ENCODE results near the gene ROBO2.

Gene ROBO2

GRCh38 chr3:77191640-77192039 is 151.7 kb downstream of the ROBO2 start:
- no peak for FAIRE-seq

- no peak for FAIRE-seq
Measured at GRCh38 chr3:77195766-77196545, 156.1 kb downstream of the ROBO2 start.

GRCh38 chr3:77197408-77197807 is 157.5 kb downstream of the ROBO2 start:
- FAIRE-seq, result no peak

GRCh38 chr3:77203851-77204250 is 164.0 kb downstream of the ROBO2 start:
- FAIRE-seq, result no peak

GRCh38 chr3:77204788-77205187 is 164.9 kb downstream of the ROBO2 start:
- FAIRE-seq, result no peak

- FAIRE-seq, result no peak
Measured at GRCh38 chr3:77207753-77208152, 167.9 kb downstream of the ROBO2 start.

- no peak for FAIRE-seq
Measured at GRCh38 chr3:77222701-77223100, 182.8 kb downstream of the ROBO2 start.

- FAIRE-seq, result no peak
Measured at GRCh38 chr3:77227567-77227966, 187.7 kb downstream of the ROBO2 start.

- no peak for FAIRE-seq
Measured at GRCh38 chr3:77232557-77232956, 192.7 kb downstream of the ROBO2 start.

GRCh38 chr3:77234004-77234403 is 194.1 kb downstream of the ROBO2 start:
- no peak for FAIRE-seq

- no peak for FAIRE-seq
Measured at GRCh38 chr3:77236118-77236517, 196.2 kb downstream of the ROBO2 start.

GRCh38 chr3:77240072-77240650 is 200.3 kb downstream of the ROBO2 start:
- no peak for FAIRE-seq

- FAIRE-seq, result no peak
Measured at GRCh38 chr3:77242371-77242770, 202.5 kb downstream of the ROBO2 start.

- FAIRE-seq, result no peak
Measured at GRCh38 chr3:77244981-77245380, 205.1 kb downstream of the ROBO2 start.

- FAIRE-seq, result no peak
Measured at GRCh38 chr3:77247061-77247460, 207.2 kb downstream of the ROBO2 start.

GRCh38 chr3:77247817-77248216 is 207.9 kb downstream of the ROBO2 start:
- FAIRE-seq, result no peak

- FAIRE-seq, result no peak
Measured at GRCh38 chr3:77248420-77248819, 208.5 kb downstream of the ROBO2 start.

GRCh38 chr3:77251136-77251535 is 211.2 kb downstream of the ROBO2 start:
- no peak for FAIRE-seq

- FAIRE-seq, result no peak
Measured at GRCh38 chr3:77254967-77255831, 215.3 kb downstream of the ROBO2 start.

- FAIRE-seq, result no peak
Measured at GRCh38 chr3:77256584-77257503, 216.9 kb downstream of the ROBO2 start.

- FAIRE-seq, result no peak
Measured at GRCh38 chr3:77259694-77260093, 219.8 kb downstream of the ROBO2 start.

GRCh38 chr3:77262361-77262760 is 222.5 kb downstream of the ROBO2 start:
- FAIRE-seq, result no peak

GRCh38 chr3:77267589-77267988 is 227.7 kb downstream of the ROBO2 start:
- FAIRE-seq, result no peak
